Measurements from ENCODE around the gene TNFSF9.

GRCh38 chr19:6491802-6492592 is 38.8 kb upstream of the TNFSF9 start:
- TF ChIP-seq CTCF (IDR thresholded peaks at IDR 0.05), result no peak
- TF ChIP-seq POLR2A (IDR thresholded peaks at IDR 0.05), result no peak

All from esophagus squamous epithelium (tissue), 4 donors.